ENCODE data around the gene PRSS56.

Gene PRSS56

DNA sequence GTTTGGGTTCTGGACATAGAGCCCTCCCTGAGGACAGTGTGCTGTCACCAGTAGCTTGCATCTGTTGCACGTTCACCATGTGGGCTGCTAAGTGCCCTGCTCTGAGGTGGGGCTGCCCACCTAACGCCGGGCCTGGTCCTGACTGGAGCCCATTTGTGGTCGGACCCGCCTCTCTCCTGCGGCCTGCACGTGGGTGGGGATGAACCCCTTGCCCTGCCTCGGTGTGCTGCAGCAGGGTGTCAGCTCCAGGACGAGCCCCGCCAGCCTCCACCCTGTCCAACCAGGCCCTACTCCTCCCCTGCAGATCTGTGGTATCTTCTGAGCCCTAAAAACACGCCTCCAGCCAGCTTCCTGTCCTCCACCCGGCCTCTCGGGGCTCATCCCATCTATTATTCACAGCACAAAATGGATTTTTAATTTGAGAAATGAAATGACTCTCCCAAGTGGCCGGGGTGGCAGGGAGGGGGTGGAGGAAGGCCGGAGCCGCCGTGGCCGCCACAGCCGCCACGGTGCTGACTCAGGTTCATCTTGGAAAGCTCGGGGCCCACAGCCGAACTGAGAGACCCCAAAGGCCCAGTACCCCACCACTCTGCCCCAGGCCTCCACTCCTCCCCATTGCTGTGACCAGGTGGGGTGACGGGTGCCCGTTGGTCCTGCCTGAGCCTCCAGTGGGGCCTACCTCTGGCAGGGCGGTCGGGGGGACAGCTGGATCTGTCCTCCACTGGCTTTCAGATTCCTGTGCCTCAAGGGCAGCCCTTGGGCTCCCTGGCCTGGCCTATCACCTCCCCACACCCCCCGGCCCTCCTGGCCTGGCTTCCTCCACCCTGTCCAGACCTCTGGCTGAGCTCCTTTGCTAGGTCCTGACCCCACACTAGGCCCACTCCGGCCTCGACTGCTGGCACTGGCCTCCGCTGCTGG, 29.7 kb upstream of the PRSS56 start:
- ChIA-PET CTCF (interaction anchor here (1.0 kb wide), 1 partner anchor 15 kb away, joined by 3 read pairs; no protein-coding TSS in a partner anchor), POLR2A (interaction anchor here (0.6 kb wide), 1 partner anchor 60 kb away, joined by 3 read pairs; the partner anchor contains the start of gene EIF4E2)
- H3K4me3 ChIP-seq (ENCODE audit: low read depth, low read length), result no peak overlapping the region
- TF ChIP-seq, protein P1, sequence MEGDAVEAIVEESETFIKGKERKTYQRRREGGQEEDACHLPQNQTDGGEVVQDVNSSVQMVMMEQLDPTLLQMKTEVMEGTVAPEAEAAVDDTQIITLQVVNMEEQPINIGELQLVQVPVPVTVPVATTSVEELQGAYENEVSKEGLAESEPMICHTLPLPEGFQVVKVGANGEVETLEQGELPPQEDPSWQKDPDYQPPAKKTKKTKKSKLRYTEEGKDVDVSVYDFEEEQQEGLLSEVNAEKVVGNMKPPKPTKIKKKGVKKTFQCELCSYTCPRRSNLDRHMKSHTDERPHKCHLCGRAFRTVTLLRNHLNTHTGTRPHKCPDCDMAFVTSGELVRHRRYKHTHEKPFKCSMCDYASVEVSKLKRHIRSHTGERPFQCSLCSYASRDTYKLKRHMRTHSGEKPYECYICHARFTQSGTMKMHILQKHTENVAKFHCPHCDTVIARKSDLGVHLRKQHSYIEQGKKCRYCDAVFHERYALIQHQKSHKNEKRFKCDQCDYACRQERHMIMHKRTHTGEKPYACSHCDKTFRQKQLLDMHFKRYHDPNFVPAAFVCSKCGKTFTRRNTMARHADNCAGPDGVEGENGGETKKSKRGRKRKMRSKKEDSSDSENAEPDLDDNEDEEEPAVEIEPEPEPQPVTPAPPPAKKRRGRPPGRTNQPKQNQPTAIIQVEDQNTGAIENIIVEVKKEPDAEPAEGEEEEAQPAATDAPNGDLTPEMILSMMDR (IDR thresholded peaks at IDR 0.05; ENCODE audit: insufficient read depth, low read length, missing control alignments), result no peak
- no peak for DNase-seq (ENCODE audit: low read depth, low spot score)

DNA sequence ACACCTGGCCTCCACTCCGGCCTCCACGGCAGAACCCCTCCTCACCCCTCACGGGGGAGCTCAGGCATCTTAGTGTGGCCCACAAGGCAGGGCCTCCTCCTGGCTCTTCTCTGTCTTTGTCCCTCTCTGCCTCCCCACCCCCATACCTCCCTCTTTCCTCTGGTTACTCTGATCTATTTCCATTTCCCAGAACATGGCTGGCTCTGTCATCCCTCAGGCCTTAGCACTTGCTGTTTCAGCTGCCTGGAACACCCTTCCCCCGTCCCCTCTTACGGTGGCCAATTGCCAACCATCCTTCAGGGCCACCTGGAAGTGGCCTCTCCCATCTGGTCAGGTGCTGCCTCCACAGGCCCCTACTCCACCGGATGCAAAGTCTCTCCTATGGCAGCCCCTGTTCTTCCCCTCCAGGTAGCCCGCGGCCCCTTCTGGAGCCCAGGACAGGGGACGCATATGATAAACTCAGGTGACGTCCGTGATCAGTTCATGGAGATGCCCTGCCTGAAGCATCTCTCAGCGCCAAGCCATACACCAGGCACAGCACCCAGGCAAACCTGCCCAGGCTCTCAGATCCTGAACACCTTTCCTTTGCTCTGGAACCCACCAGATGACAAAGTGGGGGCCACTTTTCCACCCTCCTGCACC, 28.9 kb upstream of the PRSS56 start:
- ChIA-PET CTCF (interaction anchor here (1.0 kb wide), 1 partner anchor 16 kb away, joined by 3 read pairs; no protein-coding TSS in a partner anchor), POLR2A (no interaction called here)
- DNase-seq (ENCODE audit: low read depth, low spot score), result no peak
- TF ChIP-seq, protein P1 (IDR thresholded peaks at IDR 0.05; ENCODE audit: insufficient read depth, low read length, missing control alignments), result no peak
- H3K4me3 ChIP-seq (ENCODE audit: low read depth, low read length), result no peak overlapping the region

DNA sequence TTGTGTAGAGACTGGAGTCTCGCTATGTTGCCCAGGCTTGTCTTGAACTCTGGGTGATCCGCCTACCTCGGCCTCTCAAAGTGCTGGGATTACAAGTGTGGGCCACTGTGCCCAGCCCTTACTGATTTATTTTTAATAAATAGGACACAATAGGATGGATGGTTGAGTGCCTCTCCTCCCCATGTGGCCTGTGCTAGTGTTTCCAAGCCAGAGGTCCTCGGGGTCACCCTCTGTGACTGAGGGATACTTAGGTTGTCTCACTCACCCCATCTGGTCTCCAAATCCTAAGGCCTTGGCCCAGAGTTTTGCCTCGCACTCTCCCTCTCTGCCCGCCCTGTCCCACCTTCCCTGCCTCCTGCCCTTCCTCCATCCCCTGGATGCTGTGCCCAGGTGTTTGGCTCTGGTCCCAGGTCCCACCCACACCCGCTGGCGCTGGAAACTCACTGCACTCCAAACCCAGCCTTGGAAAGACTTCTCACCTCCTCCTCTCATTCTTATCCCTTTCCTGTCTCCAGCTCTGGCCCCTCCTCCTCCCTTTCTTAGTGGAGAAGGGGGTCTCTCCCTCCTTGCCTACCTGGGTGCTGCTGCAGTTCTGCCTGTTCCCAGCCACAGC, 27.8 kb upstream of the PRSS56 start:
- TF ChIP-seq, protein P1 (IDR thresholded peaks at IDR 0.05; ENCODE audit: insufficient read depth, low read length, missing control alignments), result no peak
- no peak overlapping the region for H3K4me3 ChIP-seq (ENCODE audit: low read depth, low read length)
- ChIA-PET POLR2A (no interaction called here), CTCF (interaction anchor here (1.5 kb wide), 1 partner anchor 591 kb away, joined by 4 read pairs; no protein-coding TSS in a partner anchor)
- no peak for DNase-seq (ENCODE audit: low read depth, low spot score)

DNA sequence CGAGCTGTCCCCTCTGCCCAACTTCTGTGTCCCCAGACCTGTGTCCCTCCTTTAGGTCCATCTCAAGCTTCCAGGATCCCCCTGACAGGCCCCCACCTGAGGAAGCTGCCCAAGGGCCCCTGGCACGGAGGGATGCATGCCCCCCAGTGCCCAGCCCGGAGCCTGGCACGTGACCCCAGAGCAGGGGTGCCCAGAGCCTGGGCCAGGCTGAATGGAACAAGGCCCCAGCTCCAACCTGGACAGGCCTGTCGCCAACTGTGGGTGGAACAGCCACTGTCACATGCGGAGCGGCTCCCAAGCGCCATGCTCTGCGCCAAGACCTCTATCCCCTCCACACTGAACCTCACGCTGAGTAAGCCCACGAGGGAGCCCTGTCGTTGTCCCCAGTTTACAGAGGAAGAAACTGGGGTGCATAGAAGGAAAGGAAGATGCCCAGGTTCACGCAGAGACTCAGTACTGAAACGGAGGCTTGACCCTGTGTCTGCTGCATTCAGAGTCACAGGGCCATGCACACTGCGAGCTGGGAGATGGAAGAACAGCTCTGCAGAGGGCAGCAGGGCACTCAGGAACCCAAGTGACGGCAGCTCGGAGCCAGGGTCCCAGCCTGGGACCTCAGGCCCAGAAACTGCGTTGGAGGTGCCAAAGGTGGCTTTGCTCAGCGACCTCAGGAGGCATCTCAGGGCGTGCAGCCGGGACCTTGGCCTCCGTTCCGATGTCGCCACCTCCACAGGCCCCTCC, 27.1 kb upstream of the PRSS56 start:
- POLR2A ChIA-PET, result no interaction called here
- TF ChIP-seq, protein P1 (IDR thresholded peaks at IDR 0.05; ENCODE audit: insufficient read depth, low read length, missing control alignments), result no peak
- CTCF ChIA-PET, result interaction anchor here (1.0 to 1.7 kb wide), 3 partner anchors 30 to 592 kb away, joined by 3 to 5 read pairs (median 4); no protein-coding TSS in a partner anchor
- no peak for DNase-seq (ENCODE audit: low read depth, low spot score)
- H3K4me3 ChIP-seq (ENCODE audit: low read depth, low read length), result no peak overlapping the region

DNA sequence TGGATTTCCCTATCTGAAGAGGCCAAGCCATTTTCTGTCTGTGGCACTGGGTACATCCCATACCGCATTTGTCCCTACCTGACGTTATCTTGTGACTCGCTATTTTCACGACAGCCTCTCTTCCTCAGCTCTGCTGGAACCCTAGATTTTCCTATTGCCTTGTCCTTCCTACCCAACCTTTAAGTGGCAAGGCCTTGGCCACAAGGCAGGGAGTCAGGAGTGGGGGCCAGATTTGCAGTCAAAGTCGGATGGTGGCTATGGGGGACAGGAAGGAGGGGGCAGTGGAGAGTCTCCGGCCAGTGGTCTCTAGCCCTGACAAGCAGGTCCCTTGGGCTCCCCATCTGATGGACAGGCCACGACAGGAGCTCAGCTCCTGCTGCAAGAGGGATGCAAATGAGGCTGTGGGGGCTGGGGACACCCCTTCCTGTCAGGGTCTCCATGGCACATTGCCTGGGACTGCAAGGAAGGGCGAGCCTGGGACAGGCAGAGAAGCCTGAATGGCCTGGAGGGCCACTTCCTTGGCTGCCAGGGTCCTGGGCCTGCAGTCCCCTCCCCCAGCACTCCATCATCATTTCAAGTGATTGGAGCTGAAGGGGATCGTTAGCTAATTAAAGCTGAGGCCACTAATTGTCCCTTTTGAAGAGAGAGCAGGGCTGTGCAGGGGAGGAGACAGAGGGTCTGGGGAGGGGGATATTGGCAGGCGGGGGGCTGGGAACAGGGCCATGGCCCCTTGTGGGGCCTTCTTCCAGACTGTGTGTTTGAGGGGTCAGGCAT, 26.3 kb upstream of the PRSS56 start:
- no peak overlapping the region for H3K4me3 ChIP-seq (ENCODE audit: low read depth, low read length)
- ChIA-PET CTCF (interaction anchor here (1.0 to 1.7 kb wide), 3 partner anchors 30 to 593 kb away, joined by 3 to 5 read pairs (median 4); no protein-coding TSS in a partner anchor), POLR2A (no interaction called here)
- TF ChIP-seq, protein P1 (IDR thresholded peaks at IDR 0.05; ENCODE audit: insufficient read depth, low read length, missing control alignments), result no peak
- DNase-seq (ENCODE audit: low read depth, low spot score), result no peak
